Measurements from ENCODE around the gene KLHL29. TPM values are rescaled to one million over a fixed set of nuclear protein-coding genes. Genes with fewer than 3 reads are reported as not detected.
A peak's percentile ranks its signal among the peaks of the same experiment; 100 is the strongest.

Gene KLHL29
- total RNA-seq, 4 donors from 2014 or later, result 4.8 to 17.0 (median 10.5) TPM

DNA sequence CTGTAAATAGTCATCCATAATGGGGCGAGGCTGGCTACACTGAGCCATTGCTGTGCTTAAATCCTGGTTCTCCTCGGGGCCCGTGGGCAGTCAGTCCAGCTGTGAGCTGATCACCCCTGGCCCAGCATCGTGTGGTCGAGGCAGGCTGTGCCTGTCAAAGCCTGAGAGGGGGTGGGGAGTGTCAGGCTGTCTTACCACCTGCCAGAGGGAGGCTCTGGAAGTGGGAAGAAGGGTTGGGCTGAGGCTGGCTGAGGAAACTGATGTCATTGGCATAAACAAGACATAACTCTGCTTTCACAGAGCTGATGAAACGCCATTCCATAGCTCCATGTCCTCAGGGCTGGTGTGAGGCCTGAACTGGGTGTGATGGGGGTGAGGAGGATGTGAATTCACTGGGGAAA is 49.7 kb downstream of the KLHL29 start:
- TF ChIP-seq POLR2A (IDR thresholded peaks at IDR 0.05), result no peak
- TF ChIP-seq, protein P1, sequence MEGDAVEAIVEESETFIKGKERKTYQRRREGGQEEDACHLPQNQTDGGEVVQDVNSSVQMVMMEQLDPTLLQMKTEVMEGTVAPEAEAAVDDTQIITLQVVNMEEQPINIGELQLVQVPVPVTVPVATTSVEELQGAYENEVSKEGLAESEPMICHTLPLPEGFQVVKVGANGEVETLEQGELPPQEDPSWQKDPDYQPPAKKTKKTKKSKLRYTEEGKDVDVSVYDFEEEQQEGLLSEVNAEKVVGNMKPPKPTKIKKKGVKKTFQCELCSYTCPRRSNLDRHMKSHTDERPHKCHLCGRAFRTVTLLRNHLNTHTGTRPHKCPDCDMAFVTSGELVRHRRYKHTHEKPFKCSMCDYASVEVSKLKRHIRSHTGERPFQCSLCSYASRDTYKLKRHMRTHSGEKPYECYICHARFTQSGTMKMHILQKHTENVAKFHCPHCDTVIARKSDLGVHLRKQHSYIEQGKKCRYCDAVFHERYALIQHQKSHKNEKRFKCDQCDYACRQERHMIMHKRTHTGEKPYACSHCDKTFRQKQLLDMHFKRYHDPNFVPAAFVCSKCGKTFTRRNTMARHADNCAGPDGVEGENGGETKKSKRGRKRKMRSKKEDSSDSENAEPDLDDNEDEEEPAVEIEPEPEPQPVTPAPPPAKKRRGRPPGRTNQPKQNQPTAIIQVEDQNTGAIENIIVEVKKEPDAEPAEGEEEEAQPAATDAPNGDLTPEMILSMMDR (IDR thresholded peaks at IDR 0.05), result no peak
- Histone ChIP-seq H3K4me3 (no peak overlapping the region), H3K27ac (peak overlapping the region; percentile 8 to 78), H3K27me3 (no peaks in the 10 kb centered on the region), H3K36me3 (no peaks in the 10 kb centered on the region), H3K4me1 (no peaks in the 10 kb centered on the region), H3K9me3 (no peaks in the 10 kb centered on the region)
- DNase-seq, result no peak
- intact Hi-C loops (cut with DNase I; ENCODE audit: low total_unique reads), result no loop called here

DNA sequence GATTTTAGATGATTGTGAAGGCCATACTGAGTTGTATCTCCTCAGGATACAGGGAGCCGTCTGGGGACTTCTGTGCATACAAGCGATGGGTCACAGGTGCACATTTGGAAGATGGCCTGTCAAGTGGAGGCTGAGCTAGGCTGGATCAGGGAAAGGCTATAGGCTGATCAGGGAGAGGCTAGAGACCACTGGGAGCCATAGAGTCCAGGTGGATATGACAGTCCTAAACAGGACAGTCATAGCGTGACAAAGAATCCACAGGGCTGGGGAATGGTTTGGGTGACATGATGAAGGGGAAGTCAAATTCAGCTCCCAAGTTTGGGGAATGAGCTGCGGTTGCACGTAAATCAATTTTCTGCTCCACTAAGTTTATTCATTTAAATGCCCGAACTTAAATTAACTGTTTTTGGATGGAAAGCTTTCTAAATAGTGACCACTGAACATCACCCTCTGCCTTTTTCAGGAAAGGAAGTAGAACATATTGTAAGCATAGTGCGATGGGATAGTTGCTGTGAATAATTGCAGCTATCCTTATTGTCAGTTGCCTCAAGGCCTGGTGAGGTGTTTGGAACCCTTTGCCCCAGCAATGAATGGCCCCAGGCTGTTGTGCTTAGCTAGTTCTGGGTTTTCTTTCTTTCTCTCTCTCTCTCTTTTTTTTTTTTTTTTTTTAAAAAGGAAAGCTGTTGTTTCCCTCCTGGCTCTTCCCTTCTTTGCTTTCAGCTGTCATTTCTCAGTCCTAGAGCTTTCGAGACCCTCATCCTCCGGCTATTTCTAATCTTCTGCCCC is 50.5 kb downstream of the KLHL29 start:
- no peaks in the 10 kb centered on the region for H3K36me3 ChIP-seq
- DNase-seq, result no peak
- H3K4me1 ChIP-seq, result no peaks in the 10 kb centered on the region
- peak overlapping the region; percentile 57 to 78 for H3K27ac ChIP-seq
- no peak for TF ChIP-seq POLR2A (IDR thresholded peaks at IDR 0.05)
- TF ChIP-seq, protein P1 (IDR thresholded peaks at IDR 0.05), result no peak
- intact Hi-C loops (cut with DNase I; ENCODE audit: low total_unique reads), result no loop called here
- H3K4me3 ChIP-seq, result no peak overlapping the region
- no peaks in the 10 kb centered on the region for H3K27me3 ChIP-seq
- no peaks in the 10 kb centered on the region for H3K9me3 ChIP-seq

DNA sequence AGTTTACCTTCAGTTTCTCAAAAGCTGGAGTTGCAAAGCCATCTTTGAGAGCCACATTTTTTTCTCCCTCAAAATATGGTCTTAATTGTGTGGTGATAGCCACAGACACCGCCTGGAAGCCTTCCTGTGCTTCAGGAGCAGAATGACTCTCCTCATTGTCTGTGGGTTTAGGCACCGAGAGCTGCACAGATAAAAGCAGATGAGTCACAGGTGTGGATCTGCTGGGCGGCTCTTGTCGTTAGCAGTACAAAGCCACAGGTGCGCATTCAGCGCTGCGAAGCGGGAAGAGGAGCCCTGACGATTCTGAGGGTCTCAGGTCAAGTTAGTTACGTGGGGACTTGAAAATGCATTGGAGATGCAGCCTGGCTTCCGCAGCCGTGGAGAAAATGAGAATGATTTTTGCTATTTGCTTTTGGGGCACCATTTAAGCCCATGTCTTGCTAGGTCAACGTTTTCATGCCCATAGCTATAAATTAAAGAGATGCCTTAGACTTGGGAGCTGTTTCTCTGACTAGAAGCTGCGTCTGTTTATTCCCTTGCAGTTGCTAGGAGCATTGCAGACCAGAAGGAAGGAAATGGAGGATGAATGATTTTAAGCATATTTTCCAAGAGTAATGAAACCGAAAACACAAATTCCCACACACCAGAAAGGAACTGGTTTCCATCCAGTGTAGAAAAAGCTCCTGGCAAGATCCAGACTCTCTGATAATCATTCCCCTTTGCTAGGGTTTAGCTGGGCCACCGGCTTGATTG is 51.5 kb downstream of the KLHL29 start:
- Histone ChIP-seq H3K4me1 (no peaks in the 10 kb centered on the region), H3K27ac (peak overlapping the region; percentile 57 to 78), H3K4me3 (no peak overlapping the region), H3K27me3 (no peaks in the 10 kb centered on the region), H3K36me3 (no peaks in the 10 kb centered on the region), H3K9me3 (no peaks in the 10 kb centered on the region)
- TF ChIP-seq, protein P1 (IDR thresholded peaks at IDR 0.05), result no peak
- no peak for TF ChIP-seq POLR2A (IDR thresholded peaks at IDR 0.05)
- intact Hi-C loops (cut with DNase I; ENCODE audit: low total_unique reads), result no loop called here
- peak in 1 of 2 donors; percentile 50 for DNase-seq

DNA sequence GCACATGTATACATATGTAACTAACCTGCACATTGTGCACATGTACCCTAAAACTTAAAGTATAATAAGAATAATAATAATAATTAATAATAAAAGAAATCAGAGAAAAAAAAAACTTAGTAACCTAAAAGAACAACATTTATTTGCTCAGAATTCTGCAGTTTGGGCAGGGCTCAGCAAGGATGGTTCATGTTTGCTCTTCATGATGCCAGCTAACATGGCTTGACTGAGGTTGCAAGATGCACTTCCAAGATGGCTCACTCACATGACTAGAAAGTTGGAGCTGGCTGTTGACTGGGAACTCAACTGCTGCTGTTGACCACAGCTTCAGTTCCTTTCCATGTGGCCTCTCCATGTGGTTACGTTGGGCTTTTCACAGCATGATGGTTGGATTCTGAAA is 56.4 kb downstream of the KLHL29 start:
- Histone ChIP-seq H3K9me3 (no peaks in the 10 kb centered on the region), H3K4me1 (no peaks in the 10 kb centered on the region), H3K27me3 (no peaks in the 10 kb centered on the region), H3K27ac (no peak overlapping the region), H3K4me3 (no peak overlapping the region), H3K36me3 (no peaks in the 10 kb centered on the region)
- intact Hi-C loops (cut with DNase I; ENCODE audit: low total_unique reads), result no loop called here
- TF ChIP-seq POLR2A (IDR thresholded peaks at IDR 0.05), result no peak
- TF ChIP-seq, protein P1 (IDR thresholded peaks at IDR 0.05), result no peak
- no peak for DNase-seq

DNA sequence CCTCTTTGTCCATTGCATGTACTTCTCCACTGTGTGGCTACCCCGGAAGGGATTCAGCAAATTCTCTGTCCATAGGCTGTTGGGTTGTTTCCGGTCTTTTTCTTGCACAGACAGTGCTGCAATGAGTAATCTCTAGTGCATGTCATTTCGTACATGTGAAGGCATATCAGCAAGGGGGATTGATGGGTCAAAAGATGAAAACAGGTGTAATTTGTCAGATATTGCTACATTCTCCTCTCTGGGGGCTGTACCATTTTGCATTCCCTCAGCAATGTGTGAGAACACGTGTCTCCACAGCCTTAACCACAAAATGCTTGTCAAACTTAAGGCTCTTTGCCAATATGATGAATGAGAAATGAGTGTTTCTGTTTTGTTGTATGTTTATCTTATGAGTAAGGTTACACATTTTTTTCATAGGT is 60.5 kb downstream of the KLHL29 start:
- Histone ChIP-seq H3K4me3 (no peak overlapping the region), H3K27ac (no peak overlapping the region), H3K4me1 (no peaks in the 10 kb centered on the region), H3K27me3 (no peaks in the 10 kb centered on the region), H3K36me3 (no peaks in the 10 kb centered on the region), H3K9me3 (no peaks in the 10 kb centered on the region)
- no peak for DNase-seq
- TF ChIP-seq, protein P1 (IDR thresholded peaks at IDR 0.05), result no peak
- no peak for TF ChIP-seq POLR2A (IDR thresholded peaks at IDR 0.05)
- intact Hi-C loops (cut with DNase I; ENCODE audit: low total_unique reads), result no loop called here
